ENCODE results near the gene SOCS1.

GRCh38 chr16:11229432-11229831 lies 26.6 kb downstream of the SOCS1 start:
- TF ChIP-seq EZH2 (IDR thresholded peaks at IDR 0.05; ENCODE audit: insufficient read depth, poor library complexity, severe bottlenecking) (no peak), EZH2phosphoT487 (IDR thresholded peaks at IDR 0.05; ENCODE audit: insufficient read depth, low read depth) (no peak)
